Measurements from ENCODE around the gene NADSYN1. TPM values are rescaled to one million over a fixed set of nuclear protein-coding genes. Genes with fewer than 3 reads are reported as not detected.
A peak's percentile ranks its signal among the peaks of the same experiment; 100 is the strongest.

NADSYN1 gene
- total RNA-seq, 1 donor from 2014 or later: 117 TPM

DNA sequence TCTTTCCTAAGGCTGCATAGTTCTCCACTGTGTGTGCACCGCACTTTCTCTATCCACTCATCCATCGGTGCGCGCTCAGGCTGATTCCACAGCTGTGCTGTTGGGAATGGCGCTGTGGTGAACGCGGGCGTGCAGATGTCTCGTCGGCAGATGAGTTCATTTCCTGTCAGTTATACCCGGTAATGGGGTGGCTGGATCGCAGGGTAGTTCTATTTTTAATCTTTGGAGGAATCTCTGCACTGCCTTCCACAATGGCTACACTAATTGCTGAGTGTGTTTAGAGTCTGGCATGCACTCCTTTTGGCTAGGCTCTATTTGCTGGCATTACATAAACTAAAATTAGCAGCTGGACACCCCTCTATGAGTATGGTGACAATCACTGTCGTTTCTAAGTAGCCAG lies 46.1 kb downstream of the NADSYN1 start:
- H3K4me3 Mint-ChIP-seq (ENCODE audit: low read depth): no peak overlapping the region
- H3K27me3 Mint-ChIP-seq (ENCODE audit: low read depth): no peaks in the 10 kb centered on the region
- peaks cover 8% of the 10 kb centered on the region for H3K4me1 Mint-ChIP-seq (ENCODE audit: low read depth)
- peak overlapping the region; percentile 85 for H3K27ac Mint-ChIP-seq
- H3K9me3 Mint-ChIP-seq: no peaks in the 10 kb centered on the region
- DNase-seq (ENCODE audit: low spot score): no peak
- peaks cover 71% of the 10 kb centered on the region for H3K36me3 Mint-ChIP-seq (ENCODE audit: low read depth)
- intact Hi-C loops (cut with micrococcal nuclease): no loop called here

- H3K27ac Mint-ChIP-seq: no peak overlapping the region
- no peak for DNase-seq (ENCODE audit: low spot score)
- no peaks in the 10 kb centered on the region for H3K9me3 Mint-ChIP-seq
- no peaks in the 10 kb centered on the region for H3K27me3 Mint-ChIP-seq (ENCODE audit: low read depth)
- H3K4me3 Mint-ChIP-seq (ENCODE audit: low read depth): no peak overlapping the region
- intact Hi-C loops (cut with micrococcal nuclease): no loop called here
- peaks cover 8% of the 10 kb centered on the region for H3K4me1 Mint-ChIP-seq (ENCODE audit: low read depth)
- H3K36me3 Mint-ChIP-seq (ENCODE audit: low read depth): peaks cover 68% of the 10 kb centered on the region
Observed at GRCh38 chr11:71499546-71499945, 46.5 kb downstream of the NADSYN1 start.

- H3K27ac Mint-ChIP-seq: peak overlapping the region; percentile 47
- no peak for DNase-seq (ENCODE audit: low spot score)
Observed at GRCh38 chr11:71500601-71501021, 47.6 kb downstream of the NADSYN1 start.

GRCh38 chr11:71501071-71501985 lies 48.3 kb downstream of the NADSYN1 start:
- Mint-ChIP-seq H3K27ac (no peak overlapping the region), H3K4me1 (ENCODE audit: low read depth) (peaks cover 4% of the 10 kb centered on the region), H3K36me3 (ENCODE audit: low read depth) (peaks cover 67% of the 10 kb centered on the region), H3K27me3 (ENCODE audit: low read depth) (no peaks in the 10 kb centered on the region), H3K4me3 (ENCODE audit: low read depth) (no peak overlapping the region), H3K9me3 (no peaks in the 10 kb centered on the region)
- intact Hi-C loops (cut with micrococcal nuclease): no loop called here
- no peak for DNase-seq (ENCODE audit: low spot score)

More at GRCh38 chr11:71500601-71501021, 47.6 kb downstream of the NADSYN1 start:
- Mint-ChIP-seq H3K4me1 (ENCODE audit: low read depth) (peaks cover 4% of the 10 kb centered on the region), H3K36me3 (ENCODE audit: low read depth) (peaks cover 67% of the 10 kb centered on the region), H3K27me3 (ENCODE audit: low read depth) (no peaks in the 10 kb centered on the region), H3K9me3 (no peaks in the 10 kb centered on the region), H3K4me3 (ENCODE audit: low read depth) (no peak overlapping the region)
- intact Hi-C loops (cut with micrococcal nuclease): no loop called here

GRCh38 chr11:71502026-71502425 lies 49.0 kb downstream of the NADSYN1 start:
- DNase-seq (ENCODE audit: low spot score): no peak
- H3K4me1 Mint-ChIP-seq (ENCODE audit: low read depth): peaks cover 4% of the 10 kb centered on the region
- H3K36me3 Mint-ChIP-seq (ENCODE audit: low read depth): peaks cover 67% of the 10 kb centered on the region
- H3K9me3 Mint-ChIP-seq: no peaks in the 10 kb centered on the region
- H3K27ac Mint-ChIP-seq: no peak overlapping the region
- H3K27me3 Mint-ChIP-seq (ENCODE audit: low read depth): no peaks in the 10 kb centered on the region
- intact Hi-C loops (cut with micrococcal nuclease): no loop called here
- no peak overlapping the region for H3K4me3 Mint-ChIP-seq (ENCODE audit: low read depth)

- peaks cover 4% of the 10 kb centered on the region for H3K4me1 Mint-ChIP-seq (ENCODE audit: low read depth)
- DNase-seq (ENCODE audit: low spot score): no peak
- H3K36me3 Mint-ChIP-seq (ENCODE audit: low read depth): peaks cover 64% of the 10 kb centered on the region
- no peak overlapping the region for H3K4me3 Mint-ChIP-seq (ENCODE audit: low read depth)
- H3K27me3 Mint-ChIP-seq (ENCODE audit: low read depth): no peaks in the 10 kb centered on the region
- no peak overlapping the region for H3K27ac Mint-ChIP-seq
- peaks cover 1% of the 10 kb centered on the region for H3K9me3 Mint-ChIP-seq
- intact Hi-C loops (cut with micrococcal nuclease): no loop called here
Observed at GRCh38 chr11:71502871-71503435, 50.0 kb downstream of the NADSYN1 start.

DNA sequence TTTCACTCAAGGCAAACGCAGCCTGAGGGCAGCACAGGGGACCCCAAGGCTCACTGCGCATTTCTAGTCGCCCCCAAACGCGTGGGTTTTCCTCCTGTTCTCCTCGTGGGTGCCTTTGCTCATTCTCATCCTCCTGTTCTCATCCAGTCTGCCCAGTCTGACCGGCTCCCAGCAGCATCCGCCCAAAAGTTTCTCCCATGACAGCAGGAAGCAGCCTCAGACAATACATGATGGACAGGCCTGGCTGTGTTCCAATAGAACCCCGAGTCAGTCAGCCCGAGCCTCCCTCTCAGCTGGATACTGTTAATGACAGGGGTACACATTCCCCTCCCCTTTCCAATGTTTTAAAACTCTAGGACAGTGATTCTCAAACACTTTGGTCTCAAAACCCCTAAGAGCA lies 51.5 kb downstream of the NADSYN1 start:
- intact Hi-C loops (cut with micrococcal nuclease): no loop called here
- peaks cover 17% of the 10 kb centered on the region for H3K9me3 Mint-ChIP-seq
- H3K27ac Mint-ChIP-seq: no peak overlapping the region
- no peak for DNase-seq (ENCODE audit: low spot score)
- H3K4me1 Mint-ChIP-seq (ENCODE audit: low read depth): no peaks in the 10 kb centered on the region
- H3K4me3 Mint-ChIP-seq (ENCODE audit: low read depth): no peak overlapping the region
- no peaks in the 10 kb centered on the region for H3K27me3 Mint-ChIP-seq (ENCODE audit: low read depth)
- H3K36me3 Mint-ChIP-seq (ENCODE audit: low read depth): peaks cover 49% of the 10 kb centered on the region

GRCh38 chr11:71505001-71505400 lies 52.0 kb downstream of the NADSYN1 start:
- no peak overlapping the region for H3K4me3 Mint-ChIP-seq (ENCODE audit: low read depth)
- no peaks in the 10 kb centered on the region for H3K4me1 Mint-ChIP-seq (ENCODE audit: low read depth)
- intact Hi-C loops (cut with micrococcal nuclease): no loop called here
- no peak for DNase-seq (ENCODE audit: low spot score)
- H3K9me3 Mint-ChIP-seq: peaks cover 21% of the 10 kb centered on the region
- H3K27ac Mint-ChIP-seq: no peak overlapping the region
- no peaks in the 10 kb centered on the region for H3K27me3 Mint-ChIP-seq (ENCODE audit: low read depth)
- H3K36me3 Mint-ChIP-seq (ENCODE audit: low read depth): peaks cover 46% of the 10 kb centered on the region

GRCh38 chr11:71505781-71506180 lies 52.8 kb downstream of the NADSYN1 start:
- no peak overlapping the region for H3K4me3 Mint-ChIP-seq (ENCODE audit: low read depth)
- peaks cover 39% of the 10 kb centered on the region for H3K36me3 Mint-ChIP-seq (ENCODE audit: low read depth)
- intact Hi-C loops (cut with micrococcal nuclease): no loop called here
- peaks cover 21% of the 10 kb centered on the region for H3K9me3 Mint-ChIP-seq
- no peak for DNase-seq (ENCODE audit: low spot score)
- no peak overlapping the region for H3K27ac Mint-ChIP-seq
- no peaks in the 10 kb centered on the region for H3K27me3 Mint-ChIP-seq (ENCODE audit: low read depth)
- no peaks in the 10 kb centered on the region for H3K4me1 Mint-ChIP-seq (ENCODE audit: low read depth)

DNA sequence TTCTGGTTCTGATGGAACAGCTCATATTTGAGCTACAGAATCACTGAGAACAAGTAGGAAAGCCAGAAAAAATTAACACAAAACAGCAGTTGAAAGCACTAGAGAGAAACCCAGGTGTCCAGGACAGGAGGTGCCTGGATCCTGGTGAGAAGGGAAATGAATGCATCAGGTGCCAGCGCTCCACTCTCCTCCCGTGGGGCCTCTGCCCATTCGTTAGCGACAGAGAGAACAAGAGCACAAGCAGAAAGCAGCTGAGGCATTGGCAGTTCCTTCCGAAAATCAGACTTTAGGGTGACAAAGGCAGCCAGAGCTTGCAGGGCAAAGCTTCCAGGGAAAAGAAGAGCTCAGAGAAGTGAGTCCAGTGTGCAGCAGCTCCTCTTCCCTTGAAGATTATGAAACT lies 54.1 kb downstream of the NADSYN1 start:
- intact Hi-C loops (cut with micrococcal nuclease): no loop called here
- H3K27me3 Mint-ChIP-seq (ENCODE audit: low read depth): no peaks in the 10 kb centered on the region
- H3K4me3 Mint-ChIP-seq (ENCODE audit: low read depth): no peak overlapping the region
- H3K36me3 Mint-ChIP-seq (ENCODE audit: low read depth): peaks cover 31% of the 10 kb centered on the region
- no peaks in the 10 kb centered on the region for H3K4me1 Mint-ChIP-seq (ENCODE audit: low read depth)
- H3K9me3 Mint-ChIP-seq: peaks cover 25% of the 10 kb centered on the region
- H3K27ac Mint-ChIP-seq: no peak overlapping the region
- no peak for DNase-seq (ENCODE audit: low spot score)

DNA sequence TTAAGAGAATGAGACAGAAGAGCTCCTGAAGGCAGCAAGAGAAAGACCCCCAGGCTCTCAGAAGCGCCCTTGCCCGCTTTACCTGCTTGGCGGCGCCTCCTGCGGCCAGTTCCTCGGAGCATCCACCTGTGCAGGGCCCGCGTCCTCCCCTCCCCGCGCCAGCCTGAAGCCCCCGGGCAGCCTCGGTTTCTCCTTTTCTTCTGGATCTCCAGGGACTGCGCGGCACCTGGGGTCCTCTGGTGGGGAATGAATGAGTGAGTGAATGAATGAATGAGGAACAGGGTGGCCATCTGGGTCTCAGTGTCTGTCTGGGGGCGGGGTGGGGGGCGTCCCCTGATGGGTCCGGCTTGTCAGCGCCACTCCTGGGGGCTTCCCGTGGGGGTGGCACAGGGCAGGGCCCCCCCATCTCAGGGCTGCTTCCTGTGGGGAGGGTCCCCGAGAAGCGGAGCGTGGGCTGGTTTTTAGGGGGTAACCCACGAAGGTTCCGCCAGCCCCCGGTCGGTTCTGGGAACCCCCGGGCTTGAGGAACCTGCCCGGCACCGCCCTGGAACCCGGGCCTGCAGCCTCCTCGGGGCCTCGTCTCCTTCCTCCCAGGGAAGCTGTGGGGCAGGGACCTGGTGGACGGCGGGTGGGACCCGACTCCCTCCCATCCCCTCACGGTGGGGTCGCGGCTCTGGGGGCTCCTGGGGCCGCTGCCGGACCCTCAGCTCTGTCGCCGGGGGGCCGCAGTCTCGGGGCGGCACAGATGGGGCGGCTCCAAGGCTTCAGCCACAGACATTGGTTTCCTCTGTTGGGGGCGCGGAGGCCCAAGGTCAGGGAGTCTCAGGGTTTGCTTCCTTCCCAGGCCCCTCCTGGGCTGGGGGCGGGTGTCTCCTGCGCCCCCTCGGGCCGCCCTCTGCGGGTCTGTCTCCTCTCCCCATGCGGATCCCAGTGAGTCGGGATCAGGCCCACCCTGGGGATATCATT lies 65.8 kb downstream of the NADSYN1 start:
- Mint-ChIP-seq H3K9me3 (no peaks in the 10 kb centered on the region), H3K36me3 (ENCODE audit: low read depth) (no peaks in the 10 kb centered on the region), H3K4me1 (ENCODE audit: low read depth) (no peaks in the 10 kb centered on the region), H3K27ac (no peak overlapping the region), H3K4me3 (ENCODE audit: low read depth) (no peak overlapping the region), H3K27me3 (ENCODE audit: low read depth) (no peaks in the 10 kb centered on the region)
- intact Hi-C loops (cut with micrococcal nuclease): no loop called here
- no peak for DNase-seq (ENCODE audit: low spot score)

DNA sequence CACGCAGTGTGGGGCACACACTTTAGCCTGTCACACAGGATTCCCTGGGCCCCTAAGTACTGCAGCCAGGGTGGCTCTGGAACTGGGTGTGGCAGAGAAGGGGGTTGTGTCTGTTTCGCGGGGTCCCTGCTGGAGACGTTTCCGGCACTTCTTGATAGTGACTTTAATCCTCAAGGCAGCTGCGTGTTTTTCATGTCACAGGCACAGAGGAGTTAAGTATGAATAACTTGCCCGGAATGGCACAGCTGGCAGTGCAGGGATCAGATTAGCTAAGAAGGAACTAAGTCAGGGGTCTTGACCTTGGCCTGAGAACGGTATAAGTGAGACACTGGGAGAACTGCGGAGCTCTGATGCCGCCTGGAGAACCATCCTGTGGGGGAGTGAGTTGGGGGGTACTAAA lies 66.5 kb downstream of the NADSYN1 start:
- Mint-ChIP-seq H3K27me3 (ENCODE audit: low read depth) (no peaks in the 10 kb centered on the region), H3K4me1 (ENCODE audit: low read depth) (no peaks in the 10 kb centered on the region), H3K27ac (no peak overlapping the region), H3K36me3 (ENCODE audit: low read depth) (no peaks in the 10 kb centered on the region), H3K4me3 (ENCODE audit: low read depth) (no peak overlapping the region), H3K9me3 (no peaks in the 10 kb centered on the region)
- intact Hi-C loops (cut with micrococcal nuclease): no loop called here
- DNase-seq (ENCODE audit: low spot score): no peak

Measured in activated T-helper 2 cell treated with anti-CD3 and anti-CD28 coated beads, Interferon-gamma antibody, Interleukin-2, Interleukin-4, amounts not matched to agents 10 μg/mL and 5 μg/mL and 100 μg/mL, durations not matched to agents 14 hours and 24 hours and 36 hours (primary cell).